Left lung (tissue), 10 donors: ENCODE data around the gene UBA5. TPM values are rescaled to one million over a fixed set of nuclear protein-coding genes. Genes with fewer than 3 reads are reported as not detected.

ENCODE experiments used
- ATAC-seq: fragments of 200-7000 bp; cut with Tn5 transposase; one replicate; pipeline ENCODE4 v1.9.1; 2020; ENCODE audit warnings: moderate library complexity
- DNase-seq, 4 donors: peaks; one replicate each; pipeline ENCODE4 v3.0.0-alpha.2; 2013 to 2020
- H3K27ac ChIP-seq, 2 donors: fragments of 200-600 bp; sonication (generic) in 1 of 2; one replicate each; pipeline versions ENCODE4 v1.5.0 to v1.8.0; 2020 to 2021
- H3K27me3 ChIP-seq, 2 donors: fragments of 200-600 bp; sonication (generic) in 1 of 2; one replicate each; pipeline versions ENCODE4 v1.5.0 to v1.8.0; 2020 to 2021
- H3K36me3 ChIP-seq, 2 donors: fragments of 200-600 bp; sonication (generic) in 1 of 2; one replicate each; pipeline versions ENCODE4 v1.5.0 to v1.8.0; 2020 to 2021
- H3K4me1 ChIP-seq, 2 donors: fragments of 200-600 bp; one replicate each; pipeline ENCODE4 v1.8.0; 2021
- H3K4me3 ChIP-seq, 2 donors: fragments of 200-600 bp; sonication (generic) in 1 of 2; one replicate each; pipeline versions ENCODE4 v1.5.0 to v1.8.0; 2020 to 2021; ENCODE audit warnings: mild to moderate bottlenecking in 1 of 2
- H3K9me3 ChIP-seq, 2 donors: fragments of 200-600 bp; sonication (generic) in 1 of 2; one replicate each; pipeline versions ENCODE4 v1.5.0 to v1.8.0; 2020 to 2021
- CTCF ChIP-seq, 2 donors: fragments of 200-600 bp; sonication (generic) in 1 of 2; IDR thresholded peaks; one replicate each; pipeline versions ENCODE4 v1.5.0 to v1.8.0; 2021; ENCODE audit warnings: antibody characterized with exemption in 2 of 2
- intact Hi-C, 2 donors: fragments of 100-400 bp; cut with DNase I; formaldehyde crosslinking; loops; one replicate each; pipeline versions ENCODE4 v1.11.2 to v1.14.2; 2022
- polyA plus RNA-seq, 6 donors: library from polyadenylated mRNA; unstranded; fragments of 120-200 nt; gene quantifications; one replicate each; pipeline ENCODE4 v1.2.1, GENCODE V29; 2013; ENCODE audit not compliant: insufficient read length in 6 of 6
- total RNA-seq, 2 donors: library from RNA; stranded (reverse); fragmentation: NEBNext Ultra II Directional; extraction: Animal tissue kit (Norgen Biotek cat#: 25700); gene quantifications; one replicate each; pipeline ENCODE4 v1.2.1, GENCODE V29; 2021
- donor health status: DM: no; HTN: yes; CAD: no.
- donor health status: DM: no; HTN: no; CAD: no.

UBA5 gene
- total and polyA plus RNA-seq, 8 donors, result 34.1 to 89.3 (median 75.5) TPM

- H3K36me3 ChIP-seq, result peaks cover 0 to 96% of the 10 kb centered on the region in 2 donors
Measured at GRCh38 chr3:132695422-132695821, 35.3 kb downstream of the UBA5 start.

GRCh38 chr3:132703733-132704132 lies 43.6 kb downstream of the UBA5 start:
- H3K27me3 ChIP-seq, result no peaks in the 10 kb centered on the region
- DNase-seq (no peak), ATAC-seq (no peak)
- no peaks in the 10 kb centered on the region for H3K9me3 ChIP-seq
- peaks cover 5 to 93% of the 10 kb centered on the region in 2 donors for H3K36me3 ChIP-seq
- no peak overlapping the region for H3K4me3 ChIP-seq
- H3K27ac ChIP-seq, result no peak overlapping the region
- H3K4me1 ChIP-seq, result no peaks in the 10 kb centered on the region
- intact Hi-C loops, result no loop called here
- no peak for TF ChIP-seq CTCF (IDR thresholded peaks at IDR 0.05)

More at GRCh38 chr3:132695422-132695821, 35.3 kb downstream of the UBA5 start:
- ATAC-seq (no peak), DNase-seq (no peak)
- H3K9me3 ChIP-seq, result no peaks in the 10 kb centered on the region
- intact Hi-C loops, result no loop called here
- no peak overlapping the region for H3K27ac ChIP-seq
- no peak overlapping the region for H3K4me3 ChIP-seq
- TF ChIP-seq CTCF (IDR thresholded peaks at IDR 0.05), result no peak
- H3K27me3 ChIP-seq, result no peaks in the 10 kb centered on the region
- H3K4me1 ChIP-seq, result no peaks in the 10 kb centered on the region

- H3K27me3 ChIP-seq, result no peaks in the 10 kb centered on the region
- H3K36me3 ChIP-seq, result peaks cover 0 to 75% of the 10 kb centered on the region in 2 donors
- ATAC-seq, result no peak
- H3K4me1 ChIP-seq, result no peaks in the 10 kb centered on the region
- no peak for DNase-seq
- intact Hi-C loops, result no loop called here
- no peak overlapping the region for H3K27ac ChIP-seq
- H3K4me3 ChIP-seq, result no peak overlapping the region
- H3K9me3 ChIP-seq, result no peaks in the 10 kb centered on the region
- TF ChIP-seq CTCF (IDR thresholded peaks at IDR 0.05), result no peak
Measured at GRCh38 chr3:132709761-132710160, 49.6 kb downstream of the UBA5 start.

- H3K36me3 ChIP-seq, result peaks cover 0 to 72% of the 10 kb centered on the region in 2 donors
- intact Hi-C loops, result no loop called here
Measured at GRCh38 chr3:132710311-132710710, 50.2 kb downstream of the UBA5 start.

More at GRCh38 chr3:132710311-132710710, 50.2 kb downstream of the UBA5 start:
- no peak for TF ChIP-seq CTCF (IDR thresholded peaks at IDR 0.05)
- Histone ChIP-seq H3K27ac (no peak overlapping the region), H3K9me3 (no peaks in the 10 kb centered on the region), H3K4me3 (no peak overlapping the region), H3K4me1 (no peaks in the 10 kb centered on the region), H3K27me3 (no peaks in the 10 kb centered on the region)
- no peak for ATAC-seq
- no peak for DNase-seq
